ENCODE data around the gene KIF1A.

The KIF1A gene

DNA sequence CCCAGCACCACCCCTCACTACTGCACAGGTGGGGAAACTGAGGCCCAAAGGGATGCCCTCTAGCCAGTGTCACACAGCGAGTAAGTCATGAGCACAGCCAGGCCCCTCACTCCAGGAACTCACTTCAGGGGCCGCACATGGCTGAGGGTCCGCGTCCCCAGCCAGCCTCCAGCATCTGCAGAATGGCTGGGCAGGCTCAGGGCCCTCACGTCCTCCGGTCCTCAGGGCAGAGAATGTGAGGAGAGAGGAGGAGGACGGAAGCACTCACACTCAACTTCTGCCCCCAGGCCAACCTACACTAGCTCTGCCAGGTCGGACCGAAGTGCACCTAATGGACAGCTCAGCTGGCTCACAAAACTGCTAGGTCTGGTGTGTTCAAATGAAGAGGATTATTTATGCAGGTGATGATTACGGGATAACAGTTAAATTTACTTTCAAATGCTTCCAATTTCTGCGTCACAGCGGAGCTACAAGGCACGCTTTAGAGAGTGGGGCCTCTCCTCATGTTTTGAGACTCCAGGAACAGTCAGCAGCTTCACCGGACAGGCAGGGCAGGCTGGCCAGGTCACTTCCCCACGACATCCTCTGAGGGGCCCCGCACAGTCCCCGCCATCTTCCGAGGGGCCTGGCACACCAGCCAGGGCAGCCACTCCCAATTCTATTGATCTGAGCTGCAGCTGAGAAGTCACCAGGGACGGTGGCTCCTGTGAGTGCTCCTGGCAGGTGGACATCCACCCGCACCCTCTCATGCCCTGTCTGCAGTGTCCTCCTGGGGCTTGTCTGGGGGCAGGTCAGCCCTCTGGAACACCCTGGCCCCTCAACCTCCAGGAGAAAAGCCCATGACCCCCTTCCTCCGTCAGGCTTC is 26.5 kb downstream of the KIF1A start:
- TF ChIP-seq USF1 (IDR thresholded peaks at IDR 0.05) = no peak
- no peak for TF ChIP-seq REST (IDR thresholded peaks at IDR 0.05; ENCODE audit: low read depth)
- no peak for TF ChIP-seq TCF12 (IDR thresholded peaks at IDR 0.05; ENCODE audit: low read depth)
- TF ChIP-seq CEBPB (IDR thresholded peaks at IDR 0.05) = no peak
- TF ChIP-seq EP300 (IDR thresholded peaks at IDR 0.05; ENCODE audit: borderline replicate concordance) = no peak
- TF ChIP-seq TAF1 (IDR thresholded peaks at IDR 0.05; ENCODE audit: low read depth) = no peak
- no peak for TF ChIP-seq NFIC (IDR thresholded peaks at IDR 0.05)
- no peak for TF ChIP-seq FOXM1 (IDR thresholded peaks at IDR 0.05; ENCODE audit: borderline replicate concordance, low read depth)
- TF ChIP-seq ZBTB7A (IDR thresholded peaks at IDR 0.05; ENCODE audit: low read depth) = no peak
- TF ChIP-seq, protein P1, sequence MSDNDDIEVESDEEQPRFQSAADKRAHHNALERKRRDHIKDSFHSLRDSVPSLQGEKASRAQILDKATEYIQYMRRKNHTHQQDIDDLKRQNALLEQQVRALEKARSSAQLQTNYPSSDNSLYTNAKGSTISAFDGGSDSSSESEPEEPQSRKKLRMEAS (IDR thresholded peaks at IDR 0.05) = no peak
- TF ChIP-seq YY1 (IDR thresholded peaks at IDR 0.05; ENCODE audit: low read depth) = no peak
- no peak for TF ChIP-seq CREB1 (IDR thresholded peaks at IDR 0.05; ENCODE audit: low read depth)
- no peak for TF ChIP-seq RAD21 (IDR thresholded peaks at IDR 0.05; ENCODE audit: low read depth)
- no peak for TF ChIP-seq EGR1 (IDR thresholded peaks at IDR 0.05)
- TF ChIP-seq TEAD4 (IDR thresholded peaks at IDR 0.05) = no peak

GRCh38 chr2:240792629-240793312 is 27.2 kb downstream of the KIF1A start:
- no peak for TF ChIP-seq CEBPB (IDR thresholded peaks at IDR 0.05)
- TF ChIP-seq RAD21 (IDR thresholded peaks at IDR 0.05; ENCODE audit: low read depth) = no peak
- TF ChIP-seq CREB1 (IDR thresholded peaks at IDR 0.05; ENCODE audit: low read depth) = no peak
- no peak for TF ChIP-seq TCF12 (IDR thresholded peaks at IDR 0.05; ENCODE audit: low read depth)
- TF ChIP-seq FOXM1 (IDR thresholded peaks at IDR 0.05; ENCODE audit: borderline replicate concordance, low read depth) = no peak
- TF ChIP-seq, protein P1 (IDR thresholded peaks at IDR 0.05) = no peak
- TF ChIP-seq ZBTB7A (IDR thresholded peaks at IDR 0.05; ENCODE audit: low read depth) = no peak
- TF ChIP-seq YY1 (IDR thresholded peaks at IDR 0.05; ENCODE audit: low read depth) = no peak
- no peak for TF ChIP-seq REST (IDR thresholded peaks at IDR 0.05; ENCODE audit: low read depth)
- TF ChIP-seq EP300 (IDR thresholded peaks at IDR 0.05; ENCODE audit: borderline replicate concordance) = no peak
- TF ChIP-seq NFIC (IDR thresholded peaks at IDR 0.05) = no peak
- no peak for TF ChIP-seq TAF1 (IDR thresholded peaks at IDR 0.05; ENCODE audit: low read depth)
- TF ChIP-seq USF1 (IDR thresholded peaks at IDR 0.05) = no peak
- no peak for TF ChIP-seq TEAD4 (IDR thresholded peaks at IDR 0.05)
- TF ChIP-seq EGR1 (IDR thresholded peaks at IDR 0.05) = no peak

GRCh38 chr2:240791821-240792628 is 28.0 kb downstream of the KIF1A start:
- TF ChIP-seq NFIC (IDR thresholded peaks at IDR 0.05) = no peak

DNA sequence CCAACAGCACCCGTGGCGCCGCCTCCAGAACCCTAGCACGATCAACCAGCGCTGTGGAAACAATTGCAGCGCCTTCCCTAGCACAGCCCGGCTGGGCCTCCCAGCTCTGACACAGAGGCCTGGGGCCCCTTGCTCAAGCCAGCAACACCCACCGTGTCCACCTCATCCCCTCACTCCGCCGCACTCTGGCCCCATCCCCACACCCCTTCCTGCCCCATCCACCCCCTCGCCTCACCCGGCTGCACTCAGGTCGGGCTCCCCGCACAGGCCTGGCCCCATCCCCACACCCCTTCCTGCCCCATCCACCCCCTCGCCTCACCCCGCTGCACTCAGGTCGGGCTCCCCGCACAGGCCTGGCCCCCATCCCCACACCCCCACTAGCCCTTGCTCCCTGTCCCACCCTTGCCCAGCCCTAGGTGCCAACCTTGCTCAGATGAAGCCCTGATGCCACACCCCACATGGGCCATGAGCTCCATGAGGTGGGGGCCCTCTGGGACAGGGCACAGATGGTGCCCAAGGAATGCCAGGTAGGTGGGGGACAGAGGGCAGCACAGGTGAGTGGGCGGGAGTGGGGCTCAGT is 28.7 kb downstream of the KIF1A start:
- no peak for TF ChIP-seq CEBPB (IDR thresholded peaks at IDR 0.05)
- no peak for TF ChIP-seq TAF1 (IDR thresholded peaks at IDR 0.05; ENCODE audit: low read depth)
- no peak for TF ChIP-seq TCF12 (IDR thresholded peaks at IDR 0.05; ENCODE audit: low read depth)
- no peak for TF ChIP-seq RAD21 (IDR thresholded peaks at IDR 0.05; ENCODE audit: low read depth)
- no peak for TF ChIP-seq REST (IDR thresholded peaks at IDR 0.05; ENCODE audit: low read depth)
- no peak for TF ChIP-seq EP300 (IDR thresholded peaks at IDR 0.05; ENCODE audit: borderline replicate concordance)
- TF ChIP-seq USF1 (IDR thresholded peaks at IDR 0.05) = no peak
- TF ChIP-seq, protein P1 (IDR thresholded peaks at IDR 0.05) = no peak
- no peak for TF ChIP-seq FOXM1 (IDR thresholded peaks at IDR 0.05; ENCODE audit: borderline replicate concordance, low read depth)
- no peak for TF ChIP-seq EGR1 (IDR thresholded peaks at IDR 0.05)
- TF ChIP-seq YY1 (IDR thresholded peaks at IDR 0.05; ENCODE audit: low read depth) = no peak
- no peak for TF ChIP-seq NFIC (IDR thresholded peaks at IDR 0.05)
- no peak for TF ChIP-seq CREB1 (IDR thresholded peaks at IDR 0.05; ENCODE audit: low read depth)
- no peak for TF ChIP-seq ZBTB7A (IDR thresholded peaks at IDR 0.05; ENCODE audit: low read depth)
- TF ChIP-seq TEAD4 (IDR thresholded peaks at IDR 0.05) = no peak

Data from Ishikawa (cell line).